HepG2 (cell line): ENCODE data around the gene PPP1R15B. TPM values are rescaled to one million over a fixed set of nuclear protein-coding genes. Genes with fewer than 3 reads are reported as not detected.

Experiments used
- AGO2 ChIP-seq: fragments of 200-400 bp; formaldehyde crosslinking; optimal IDR thresholded peaks from 2 replicates; pipeline ENCODE3; 2017; ENCODE audit warnings: mild to moderate bottlenecking, low read depth, low read length, moderate library complexity
- DPF2 ChIP-seq: sonication (generic); formaldehyde crosslinking; IDR thresholded peaks from 2 replicates; pipeline ENCODE4 v1.4.0; 2020; ENCODE audit warnings: mild to moderate bottlenecking, low read depth, missing genetic modification reagents, borderline replicate concordance
- ESRRA ChIP-seq: sonication (generic); formaldehyde crosslinking; IDR thresholded peaks from 2 replicates; pipeline ENCODE4 v1.5.1; 2020; ENCODE audit warnings: mild to moderate bottlenecking, low read depth, missing genetic modification reagents
- FOSL2 ChIP-seq: sonication (generic); formaldehyde crosslinking; IDR thresholded peaks from 2 replicates; pipeline ENCODE4 v1.4.0; 2020; ENCODE audit warnings: missing genetic modification reagents
- HNRNPLL ChIP-seq: fragments of 200-400 bp; formaldehyde crosslinking; IDR thresholded peaks from 2 replicates; pipeline ENCODE4 v1.6.1; 2017; ENCODE audit warnings: mild to moderate bottlenecking, low read depth, low read length; ENCODE audit not compliant: poor library complexity, severe bottlenecking
- KAT7 ChIP-seq: IDR thresholded peaks from 2 replicates; pipeline ENCODE4 v1.6.1; 2018; ENCODE audit warnings: borderline replicate concordance, missing compliant biosample characterization
- KMT2B ChIP-seq: IDR thresholded peaks from 2 replicates; pipeline ENCODE4 v1.6.1; 2016; ENCODE audit warnings: missing genetic modification reagents, missing compliant biosample characterization
- MAFK ChIP-seq, 2 experiments: IDR thresholded peaks in 1 of 2; conservative IDR thresholded peaks in 1 of 2; 2 replicates each; pipeline ENCODE4 v1.6.1; 2011; ENCODE audit warnings: improper control_type of control experiment in 2 of 2, low read length in 2 of 2
- MAX ChIP-seq: IDR thresholded peaks from 2 replicates; pipeline ENCODE4 v1.6.1; 2012; ENCODE audit warnings: inconsistent platforms
- POLR2A ChIP-seq, 2 experiments: IDR thresholded peaks; 2 replicates each; pipeline ENCODE4 v1.6.1; 2011; ENCODE audit warnings: low read depth in 2 of 2, low read length in 2 of 2, mild to moderate bottlenecking in 1 of 2, moderate library complexity in 1 of 2; ENCODE audit not compliant: insufficient read depth in 1 of 2
- PPARG ChIP-seq: conservative IDR thresholded peaks from 2 replicates; pipeline ENCODE4 v1.6.1; 2016; ENCODE audit warnings: missing biosample characterization, missing genetic modification reagents
- RNF2 ChIP-seq: fragments of 450-650 bp; conservative IDR thresholded peaks from 2 replicates; pipeline ENCODE4 v1.6.1; 2016; ENCODE audit warnings: low read depth
- RXRA ChIP-seq: sonication (generic); formaldehyde crosslinking; IDR thresholded peaks from 2 replicates; pipeline ENCODE4 v1.5.1; 2020; ENCODE audit warnings: missing genetic modification reagents
- ZNF280D ChIP-seq: sonication (generic); formaldehyde crosslinking; IDR thresholded peaks from 2 replicates; pipeline ENCODE4 v1.5.1; 2020; ENCODE audit warnings: mild to moderate bottlenecking, missing genetic modification reagents
- ZNF292 ChIP-seq: sonication (generic); formaldehyde crosslinking; IDR thresholded peaks from 2 replicates; pipeline ENCODE4 v1.8.1; 2022; ENCODE audit warnings: mild to moderate bottlenecking, low read depth, missing genetic modification reagents, borderline replicate concordance
- ZNF30 ChIP-seq: sonication (generic); formaldehyde crosslinking; IDR thresholded peaks from 2 replicates; pipeline ENCODE4 v1.5.0; 2020; ENCODE audit warnings: mild to moderate bottlenecking, missing genetic modification reagents
- ZNF501 ChIP-seq: sonication (generic); formaldehyde crosslinking; IDR thresholded peaks from 2 replicates; pipeline ENCODE4 v1.5.1; 2020; ENCODE audit warnings: mild to moderate bottlenecking, moderate library complexity, missing genetic modification reagents
- ZNF720 ChIP-seq: sonication (generic); formaldehyde crosslinking; IDR thresholded peaks from 2 replicates; pipeline ENCODE4 v1.4.0; 2020; ENCODE audit warnings: missing genetic modification reagents
- ZNF839 ChIP-seq: sonication (generic); formaldehyde crosslinking; IDR thresholded peaks from 2 replicates; pipeline ENCODE4 v1.4.0; 2020; ENCODE audit warnings: missing genetic modification reagents, mild to moderate bottlenecking, borderline replicate concordance
- polyA plus RNA-seq, 8 experiments: library from polyadenylated mRNA; depleted of rRNA in 3 of 8; stranded (reverse) in 7 of 8; unstranded in 1 of 8; fragments of >200 nt; fragmentation: Illumina TruSeq in 4 of 8; extraction: Trizol in 4 of 8; gene quantifications; 2 replicates each; pipeline versions ENCODE4 v1.2.1 to v1.2.3, GENCODE V29; 2011 to 2016; ENCODE audit warnings: low read depth in 4 of 8, missing spikeins in 1 of 8, mixed read lengths in 1 of 8; ENCODE audit not compliant: insufficient read depth in 1 of 8
- total RNA-seq, 5 experiments: library from RNA; depleted of rRNA; stranded (reverse); fragments of >200 nt; fragmentation: Illumina TruSeq; extraction: Trizol; gene quantifications; 2 replicates each; pipeline ENCODE4 v1.2.3, GENCODE V29; 2016; ENCODE audit warnings: low read depth in 1 of 5
- TF ChIP-seq, protein P1 (sequence below): IDR thresholded peaks from 2 replicates; pipeline ENCODE4 v1.6.1; 2018; ENCODE audit warnings: missing genetic modification reagents, mild to moderate bottlenecking, missing compliant biosample characterization
- TF ChIP-seq, protein P2 (sequence below): sonication (generic); formaldehyde crosslinking; IDR thresholded peaks from 2 replicates; pipeline ENCODE4 v1.4.0; 2020; ENCODE audit warnings: missing genetic modification reagents, borderline replicate concordance

Gene PPP1R15B
- total and polyA plus RNA-seq, 2 of the 13 experiments (the other 11 are each of a cell fraction or from before 2014, with no cell fraction given), result 13.4 to 23.8 TPM

- TF ChIP-seq FOSL2 (CRISPR knock-in tag) (peak; percentile 11; the same call in 1 of the 2 replicates), ESRRA (CRISPR knock-in tag) (peak; percentile 75), MAFK (conservative IDR thresholded peaks at IDR 0.05 in 1 of 2, IDR thresholded peaks at IDR 0.05 in 1 of 2; ENCODE audit: low read length in 2 of 2) (no peak), PPARG (CRISPR knock-in tag) (peak; percentile 71), POLR2A (IDR thresholded peaks at IDR 0.05; ENCODE audit: insufficient read depth in 1 of 2, low read depth in 2 of 2, low read length in 2 of 2) (peak; percentile 39 to 70; a peak in 3 of 4 replicates), ZNF280D (CRISPR knock-in tag) (no peak), RXRA (CRISPR knock-in tag) (peak; percentile 57; the same call in 1 of the 2 replicates), HNRNPLL (peak; percentile 77), ZNF720 (CRISPR knock-in tag) (no peak), RNF2 (no peak), KMT2B (peak; percentile 64), ZNF839 (CRISPR knock-in tag) (no peak), AGO2 (peak; percentile 54), KAT7 (CRISPR knock-in tag) (peak; percentile 69; the same call in 1 of the 2 replicates), MAX (0 out of 2 replicates have a peak, but pooled peaks have one; percentile 42), DPF2 (CRISPR knock-in tag) (0 out of 2 replicates have a peak, but pooled peaks have one; percentile 15), ZNF30 (CRISPR knock-in tag) (0 out of 2 replicates have a peak, but pooled peaks have one; percentile 34), ZNF292 (peak; percentile 61; the same call in 1 of the 2 replicates), ZNF501 (CRISPR knock-in tag) (peak; percentile 55)
- TF ChIP-seq, protein P1, sequence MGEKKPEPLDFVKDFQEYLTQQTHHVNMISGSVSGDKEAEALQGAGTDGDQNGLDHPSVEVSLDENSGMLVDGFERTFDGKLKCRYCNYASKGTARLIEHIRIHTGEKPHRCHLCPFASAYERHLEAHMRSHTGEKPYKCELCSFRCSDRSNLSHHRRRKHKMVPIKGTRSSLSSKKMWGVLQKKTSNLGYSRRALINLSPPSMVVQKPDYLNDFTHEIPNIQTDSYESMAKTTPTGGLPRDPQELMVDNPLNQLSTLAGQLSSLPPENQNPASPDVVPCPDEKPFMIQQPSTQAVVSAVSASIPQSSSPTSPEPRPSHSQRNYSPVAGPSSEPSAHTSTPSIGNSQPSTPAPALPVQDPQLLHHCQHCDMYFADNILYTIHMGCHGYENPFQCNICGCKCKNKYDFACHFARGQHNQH (CRISPR knock-in tag), result peak; percentile 35; the same call in 1 of the 2 replicates
- TF ChIP-seq, protein P2, sequence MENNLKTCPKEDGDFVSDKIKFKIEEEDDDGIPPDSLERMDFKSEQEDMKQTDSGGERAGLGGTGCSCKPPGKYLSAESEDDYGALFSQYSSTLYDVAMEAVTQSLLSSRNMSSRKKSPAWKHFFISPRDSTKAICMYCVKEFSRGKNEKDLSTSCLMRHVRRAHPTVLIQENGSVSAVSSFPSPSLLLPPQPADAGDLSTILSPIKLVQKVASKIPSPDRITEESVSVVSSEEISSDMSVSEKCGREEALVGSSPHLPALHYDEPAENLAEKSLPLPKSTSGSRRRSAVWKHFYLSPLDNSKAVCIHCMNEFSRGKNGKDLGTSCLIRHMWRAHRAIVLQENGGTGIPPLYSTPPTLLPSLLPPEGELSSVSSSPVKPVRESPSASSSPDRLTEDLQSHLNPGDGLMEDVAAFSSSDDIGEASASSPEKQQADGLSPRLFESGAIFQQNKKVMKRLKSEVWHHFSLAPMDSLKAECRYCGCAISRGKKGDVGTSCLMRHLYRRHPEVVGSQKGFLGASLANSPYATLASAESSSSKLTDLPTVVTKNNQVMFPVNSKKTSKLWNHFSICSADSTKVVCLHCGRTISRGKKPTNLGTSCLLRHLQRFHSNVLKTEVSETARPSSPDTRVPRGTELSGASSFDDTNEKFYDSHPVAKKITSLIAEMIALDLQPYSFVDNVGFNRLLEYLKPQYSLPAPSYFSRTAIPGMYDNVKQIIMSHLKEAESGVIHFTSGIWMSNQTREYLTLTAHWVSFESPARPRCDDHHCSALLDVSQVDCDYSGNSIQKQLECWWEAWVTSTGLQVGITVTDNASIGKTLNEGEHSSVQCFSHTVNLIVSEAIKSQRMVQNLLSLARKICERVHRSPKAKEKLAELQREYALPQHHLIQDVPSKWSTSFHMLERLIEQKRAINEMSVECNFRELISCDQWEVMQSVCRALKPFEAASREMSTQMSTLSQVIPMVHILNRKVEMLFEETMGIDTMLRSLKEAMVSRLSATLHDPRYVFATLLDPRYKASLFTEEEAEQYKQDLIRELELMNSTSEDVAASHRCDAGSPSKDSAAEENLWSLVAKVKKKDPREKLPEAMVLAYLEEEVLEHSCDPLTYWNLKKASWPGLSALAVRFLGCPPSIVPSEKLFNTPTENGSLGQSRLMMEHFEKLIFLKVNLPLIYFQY, result no peak
Observed at GRCh38 chr1:204377800-204378668, 33.6 kb downstream of the PPP1R15B start (continued).
